Prostate gland (tissue), 2 donors: ENCODE data around the gene RSRC1.

Experiments used
- POLR2A ChIP-seq: fragments of 450-650 bp; IDR thresholded peaks from one replicate; pipeline ENCODE4 v1.6.1; 2016; ENCODE audit warnings: antibody characterized with exemption, mild to moderate bottlenecking
- TF ChIP-seq, protein P1 (sequence below), 4 experiments: fragments of 200-600 bp in 2 of 4; fragments of 450-650 bp in 2 of 4; sonication (generic) in 2 of 4; IDR thresholded peaks; 1 replicate in 3 of 4; 2 replicates in 1 of 4; pipeline ENCODE4 v1.5.1; 2016 to 2019; ENCODE audit warnings: antibody characterized with exemption in 4 of 4, mild to moderate bottlenecking in 2 of 4, moderate library complexity in 2 of 4

DNA sequence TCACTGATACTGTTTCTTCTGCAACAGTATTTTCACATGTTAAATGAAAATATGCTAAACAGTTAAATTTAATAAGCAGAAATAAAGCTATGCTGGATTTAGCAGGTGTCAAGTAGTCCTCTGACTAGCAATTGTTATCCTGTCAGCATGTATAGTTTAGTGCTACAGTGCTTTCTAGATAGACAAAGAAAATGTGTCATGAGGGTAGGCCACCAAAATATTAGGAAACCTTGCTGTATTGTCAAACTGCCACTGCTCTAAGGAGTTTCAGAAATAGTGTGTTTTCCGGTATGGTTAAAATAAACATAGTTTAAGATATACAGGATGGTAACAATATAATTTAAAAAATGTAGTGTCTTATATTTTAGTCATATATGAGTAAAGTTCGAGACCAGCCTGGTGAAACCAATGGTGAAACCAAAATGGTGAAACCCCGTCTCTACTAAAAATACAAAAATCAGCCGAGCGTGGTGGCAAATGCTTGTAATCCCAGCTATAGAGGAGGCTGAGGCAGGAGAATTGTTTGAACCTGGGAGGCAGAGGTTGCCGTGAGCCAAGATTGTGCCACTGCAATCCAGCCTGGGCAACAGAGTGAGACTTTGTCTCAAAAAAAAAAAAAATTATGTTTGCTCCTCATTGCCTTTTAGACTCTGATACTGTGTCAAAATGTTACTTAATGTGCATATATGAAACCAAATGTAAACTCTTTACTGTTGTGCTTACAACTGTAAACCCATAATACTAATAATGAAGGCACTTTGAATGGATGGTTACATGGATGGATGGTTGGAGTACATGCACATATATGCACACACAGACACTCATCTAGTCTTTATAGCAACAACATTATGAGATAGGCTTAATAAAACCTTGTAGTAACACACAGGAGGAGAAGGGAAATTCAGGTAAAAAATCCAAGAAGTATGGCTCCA lies 204.8 kb downstream of the RSRC1 start:
- no peak for TF ChIP-seq POLR2A
- TF ChIP-seq, protein P1, sequence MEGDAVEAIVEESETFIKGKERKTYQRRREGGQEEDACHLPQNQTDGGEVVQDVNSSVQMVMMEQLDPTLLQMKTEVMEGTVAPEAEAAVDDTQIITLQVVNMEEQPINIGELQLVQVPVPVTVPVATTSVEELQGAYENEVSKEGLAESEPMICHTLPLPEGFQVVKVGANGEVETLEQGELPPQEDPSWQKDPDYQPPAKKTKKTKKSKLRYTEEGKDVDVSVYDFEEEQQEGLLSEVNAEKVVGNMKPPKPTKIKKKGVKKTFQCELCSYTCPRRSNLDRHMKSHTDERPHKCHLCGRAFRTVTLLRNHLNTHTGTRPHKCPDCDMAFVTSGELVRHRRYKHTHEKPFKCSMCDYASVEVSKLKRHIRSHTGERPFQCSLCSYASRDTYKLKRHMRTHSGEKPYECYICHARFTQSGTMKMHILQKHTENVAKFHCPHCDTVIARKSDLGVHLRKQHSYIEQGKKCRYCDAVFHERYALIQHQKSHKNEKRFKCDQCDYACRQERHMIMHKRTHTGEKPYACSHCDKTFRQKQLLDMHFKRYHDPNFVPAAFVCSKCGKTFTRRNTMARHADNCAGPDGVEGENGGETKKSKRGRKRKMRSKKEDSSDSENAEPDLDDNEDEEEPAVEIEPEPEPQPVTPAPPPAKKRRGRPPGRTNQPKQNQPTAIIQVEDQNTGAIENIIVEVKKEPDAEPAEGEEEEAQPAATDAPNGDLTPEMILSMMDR (IDR thresholded peaks at IDR 0.05): no peak
